Osteocyte (in vitro differentiated cells): ENCODE data around the gene SPZ1. TPM values are rescaled to one million over a fixed set of nuclear protein-coding genes. Genes with fewer than 3 reads are reported as not detected.
A peak's percentile ranks its signal among the peaks of the same experiment; 100 is the strongest.

Source experiments
- DNase-seq: peaks from one replicate; pipeline ENCODE4 v3.0.0; 2021; ENCODE audit warnings: mixed read lengths; ENCODE audit not compliant: unreplicated experiment; ENCODE audit errors: extremely low spot score
- H3K27ac Mint-ChIP-seq: one replicate; pipeline ENCODE4 v1.8.0; 2021; ENCODE audit warnings: mild to moderate bottlenecking, mixed read lengths; ENCODE audit not compliant: unreplicated experiment
- H3K27me3 Mint-ChIP-seq: one replicate; pipeline ENCODE4 v1.8.0; 2021; ENCODE audit warnings: mixed read lengths; ENCODE audit not compliant: unreplicated experiment
- H3K36me3 Mint-ChIP-seq: one replicate; pipeline ENCODE4 v1.8.0; 2021; ENCODE audit warnings: mixed read lengths; ENCODE audit not compliant: unreplicated experiment
- H3K4me1 Mint-ChIP-seq: one replicate; pipeline ENCODE4 v1.8.0; 2021; ENCODE audit warnings: mixed read lengths; ENCODE audit not compliant: unreplicated experiment
- H3K4me3 Mint-ChIP-seq: one replicate; pipeline ENCODE4 v1.8.0; 2021; ENCODE audit warnings: mild to moderate bottlenecking, moderate library complexity, mixed read lengths; ENCODE audit not compliant: unreplicated experiment
- H3K9me3 Mint-ChIP-seq: one replicate; pipeline ENCODE4 v1.8.0; 2021; ENCODE audit warnings: mixed read lengths; ENCODE audit not compliant: unreplicated experiment
- total RNA-seq: library from RNA; stranded (reverse); gene quantifications from 2 replicates; pipeline ENCODE4 v1.2.1, GENCODE V29; 2021
- TF ChIP-seq, protein P1 (sequence below): fragments of 200-600 bp; sonication (generic); IDR thresholded peaks from 2 replicates; pipeline ENCODE4 v1.5.0; 2021; ENCODE audit warnings: antibody characterized with exemption, mild to moderate bottlenecking, moderate library complexity

SPZ1 gene
- total RNA-seq, 1 donor from 2014 or later, result not detected

GRCh38 chr5:80302636-80303035, 17.2 kb upstream of the SPZ1 start:
- H3K4me1 Mint-ChIP-seq, result no peaks in the 10 kb centered on the region
- no peaks in the 10 kb centered on the region for H3K9me3 Mint-ChIP-seq
- H3K36me3 Mint-ChIP-seq, result no peaks in the 10 kb centered on the region
- H3K4me3 Mint-ChIP-seq, result no peak overlapping the region
- DNase-seq, result peak; percentile 74
- H3K27ac Mint-ChIP-seq, result no peak overlapping the region
- peaks cover 3% of the 10 kb centered on the region for H3K27me3 Mint-ChIP-seq
- TF ChIP-seq, protein P1, sequence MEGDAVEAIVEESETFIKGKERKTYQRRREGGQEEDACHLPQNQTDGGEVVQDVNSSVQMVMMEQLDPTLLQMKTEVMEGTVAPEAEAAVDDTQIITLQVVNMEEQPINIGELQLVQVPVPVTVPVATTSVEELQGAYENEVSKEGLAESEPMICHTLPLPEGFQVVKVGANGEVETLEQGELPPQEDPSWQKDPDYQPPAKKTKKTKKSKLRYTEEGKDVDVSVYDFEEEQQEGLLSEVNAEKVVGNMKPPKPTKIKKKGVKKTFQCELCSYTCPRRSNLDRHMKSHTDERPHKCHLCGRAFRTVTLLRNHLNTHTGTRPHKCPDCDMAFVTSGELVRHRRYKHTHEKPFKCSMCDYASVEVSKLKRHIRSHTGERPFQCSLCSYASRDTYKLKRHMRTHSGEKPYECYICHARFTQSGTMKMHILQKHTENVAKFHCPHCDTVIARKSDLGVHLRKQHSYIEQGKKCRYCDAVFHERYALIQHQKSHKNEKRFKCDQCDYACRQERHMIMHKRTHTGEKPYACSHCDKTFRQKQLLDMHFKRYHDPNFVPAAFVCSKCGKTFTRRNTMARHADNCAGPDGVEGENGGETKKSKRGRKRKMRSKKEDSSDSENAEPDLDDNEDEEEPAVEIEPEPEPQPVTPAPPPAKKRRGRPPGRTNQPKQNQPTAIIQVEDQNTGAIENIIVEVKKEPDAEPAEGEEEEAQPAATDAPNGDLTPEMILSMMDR, result no peak

DNA sequence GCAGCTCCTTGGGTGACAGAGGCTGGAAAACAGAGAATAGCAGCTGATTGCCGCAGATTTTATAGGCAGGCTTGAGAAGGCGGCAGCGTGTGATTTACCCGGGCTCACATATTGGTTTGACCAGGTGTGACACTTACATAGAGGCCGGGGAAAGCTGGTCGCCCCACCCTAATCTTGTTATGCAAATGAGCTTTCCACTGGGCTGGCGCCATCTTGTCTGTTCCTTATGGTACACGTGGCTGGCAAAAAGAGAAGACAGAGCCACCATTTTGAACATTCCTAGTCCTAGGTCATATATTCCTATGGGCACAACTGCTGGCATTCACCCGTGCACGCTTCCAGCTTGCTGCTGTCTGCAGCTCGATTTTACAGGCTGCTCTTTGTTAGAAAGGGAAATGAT, 11.3 kb upstream of the SPZ1 start:
- Mint-ChIP-seq H3K4me3 (no peak overlapping the region), H3K27me3 (peaks cover 3% of the 10 kb centered on the region), H3K4me1 (no peaks in the 10 kb centered on the region), H3K27ac (no peak overlapping the region), H3K36me3 (no peaks in the 10 kb centered on the region), H3K9me3 (peaks cover 4% of the 10 kb centered on the region)
- TF ChIP-seq, protein P1, result no peak
- DNase-seq, result peak; percentile 54

DNA sequence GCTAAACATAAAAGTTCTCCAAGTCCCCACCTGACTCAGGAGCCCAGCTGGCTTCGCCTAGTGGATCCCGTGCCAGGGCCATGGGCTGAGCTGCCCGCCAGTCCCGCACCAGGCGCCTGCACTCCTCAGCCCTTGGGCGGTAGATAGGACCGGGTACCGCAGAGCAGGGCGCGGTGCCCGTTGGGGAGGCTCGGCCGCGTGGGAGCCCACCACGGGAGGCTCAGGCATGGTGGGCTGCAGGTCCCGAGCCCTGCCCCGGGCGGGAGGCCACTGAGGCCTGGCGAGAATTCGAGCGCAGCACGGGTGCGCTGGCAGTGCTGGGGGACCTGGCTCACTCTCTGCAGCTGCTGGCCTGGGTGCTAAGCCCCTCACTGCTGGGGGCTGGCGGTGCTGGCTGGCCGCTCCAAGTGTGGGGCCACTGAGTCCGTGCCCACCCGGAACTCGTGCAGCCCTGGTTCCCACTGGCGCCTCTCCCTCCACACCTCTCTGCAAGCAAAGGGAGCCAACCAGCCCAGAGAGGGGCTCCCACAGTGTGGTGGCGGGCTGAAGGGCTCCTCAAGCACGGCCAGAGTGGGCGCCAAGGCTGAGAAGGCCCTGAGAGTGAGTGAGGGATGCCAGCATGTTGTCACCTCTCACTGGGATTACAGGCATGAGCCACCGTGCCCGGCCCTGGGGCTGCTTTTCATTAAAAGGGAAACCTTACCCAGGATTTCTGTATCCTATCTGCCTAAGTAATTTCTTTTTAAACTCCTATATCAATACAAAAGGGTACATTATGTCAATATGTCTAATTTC, 9.7 kb upstream of the SPZ1 start:
- no peak for DNase-seq
- TF ChIP-seq, protein P1, result no peak
- H3K36me3 Mint-ChIP-seq, result no peaks in the 10 kb centered on the region
- H3K4me3 Mint-ChIP-seq, result no peak overlapping the region
- H3K27me3 Mint-ChIP-seq, result peaks cover 2% of the 10 kb centered on the region
- H3K4me1 Mint-ChIP-seq, result no peaks in the 10 kb centered on the region
- H3K27ac Mint-ChIP-seq, result no peak overlapping the region
- peaks cover 4% of the 10 kb centered on the region for H3K9me3 Mint-ChIP-seq

DNA sequence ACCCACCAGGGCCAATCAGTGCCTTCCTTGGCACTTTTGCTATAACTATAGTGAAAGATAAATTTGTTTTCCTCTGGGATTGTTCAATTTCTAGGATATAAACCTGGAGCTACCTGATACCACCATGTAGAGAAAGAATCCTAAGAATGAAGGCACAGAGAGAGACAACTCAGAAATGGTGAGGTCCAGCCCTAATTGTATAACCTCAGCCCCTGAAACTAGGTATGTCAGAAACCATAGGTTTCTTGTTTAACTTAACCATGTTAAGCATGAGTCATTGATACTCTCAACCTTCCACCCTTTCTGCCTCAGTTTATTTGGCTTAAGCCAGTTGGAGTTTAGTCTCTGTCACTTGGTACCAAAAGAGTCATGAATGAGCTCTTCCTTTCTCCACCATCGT, 4.6 kb upstream of the SPZ1 start:
- no peak for DNase-seq
- TF ChIP-seq, protein P1, result no peak
- peaks cover 4% of the 10 kb centered on the region for H3K9me3 Mint-ChIP-seq
- H3K4me3 Mint-ChIP-seq, result no peak overlapping the region
- H3K27ac Mint-ChIP-seq, result no peak overlapping the region
- H3K4me1 Mint-ChIP-seq, result peaks cover 13% of the 10 kb centered on the region
- no peaks in the 10 kb centered on the region for H3K36me3 Mint-ChIP-seq
- peaks cover 23% of the 10 kb centered on the region for H3K27me3 Mint-ChIP-seq

DNA sequence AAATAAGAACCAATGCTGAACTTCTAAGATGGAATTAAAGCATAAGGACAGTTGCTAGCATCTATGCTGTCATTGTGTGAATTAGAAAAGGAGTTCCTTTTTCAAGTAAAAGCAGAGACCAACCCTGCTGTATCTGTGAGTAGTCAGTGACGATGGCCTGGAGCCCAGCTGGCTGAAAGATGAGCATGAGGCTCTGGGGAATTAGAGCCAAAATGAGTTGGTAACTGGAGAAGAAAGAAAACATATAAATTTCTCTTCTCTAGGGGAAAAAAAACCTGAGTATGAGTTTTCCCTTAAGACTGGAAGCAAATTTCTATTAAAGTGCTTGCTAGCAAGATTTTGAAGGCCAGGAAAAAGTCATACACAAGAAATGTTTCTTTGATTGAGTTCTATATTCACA, 1.6 kb upstream of the SPZ1 start:
- TF ChIP-seq, protein P1, result no peak
- Mint-ChIP-seq H3K36me3 (no peaks in the 10 kb centered on the region), H3K27me3 (peaks cover 39% of the 10 kb centered on the region), H3K4me3 (no peak overlapping the region), H3K9me3 (no peaks in the 10 kb centered on the region), H3K4me1 (peaks cover 13% of the 10 kb centered on the region), H3K27ac (peak overlapping the region; percentile 14)
- no peak for DNase-seq
